CD4-positive, alpha-beta T cell (primary cell): ENCODE data around the gene SELENON. TPM values are rescaled to one million over a fixed set of nuclear protein-coding genes. Genes with fewer than 3 reads are reported as not detected.

Source experiments
- ATAC-seq: fragments of 200-7000 bp; cut with Tn5 transposase; one replicate; pipeline ENCODE4 v1.10.0; 2022; ENCODE audit warnings: mild to moderate bottlenecking; ENCODE audit not compliant: poor library complexity
- CTCF ChIA-PET: fragments of 350-600 bp; sonication (Branson Sonifier 250); formaldehyde crosslinking; loops from one replicate; lab custom pipeline; 2021; ENCODE audit warnings: antibody characterized with exemption, inconsistent platforms; lab: Charles Lee
- POLR2A ChIA-PET: fragments of 350-600 bp; sonication (Branson Sonifier 250); formaldehyde crosslinking; loops from one replicate; lab custom pipeline; 2021; ENCODE audit warnings: antibody characterized with exemption, inconsistent platforms; lab: Charles Lee
- DNase-seq, 14 experiments: peaks; one replicate each; pipeline ENCODE4 v3.0.0-alpha.2; 2013 to 2020; ENCODE audit warnings: mixed read lengths in 2 of 14
- H3K27ac ChIP-seq, 2 donors: one replicate each; pipeline versions ENCODE4 v1.5.1 to v1.7.0; 2013; ENCODE audit warnings: low read length in 2 of 2, low read depth in 1 of 2, mild to moderate bottlenecking in 1 of 2
- H3K27me3 ChIP-seq, 2 experiments: 1 replicate in 1 of 2; 2 replicates in 1 of 2; pipeline versions ENCODE4 v1.6.1 to v1.7.0; 2013; ENCODE audit warnings: low read length in 2 of 2, control low read depth in 1 of 2, mild to moderate bottlenecking in 1 of 2, moderate library complexity in 1 of 2; ENCODE audit not compliant: insufficient read depth in 2 of 2, control insufficient read depth in 1 of 2
- H3K36me3 ChIP-seq: one replicate; pipeline ENCODE4 v1.6.1; 2013; ENCODE audit warnings: low read length, control low read depth; ENCODE audit not compliant: insufficient read depth
- H3K4me1 ChIP-seq: one replicate; pipeline ENCODE4 v1.6.1; 2013; ENCODE audit warnings: low read length, control low read depth; ENCODE audit not compliant: insufficient read depth
- H3K4me3 ChIP-seq: one replicate; pipeline ENCODE4 v1.5.1; 2013; ENCODE audit warnings: mild to moderate bottlenecking, low read length, moderate library complexity
- H3K9me3 ChIP-seq, 2 experiments: 1 replicate in 1 of 2; 2 replicates in 1 of 2; pipeline versions ENCODE4 v1.6.1 to v1.7.0; 2013; ENCODE audit warnings: low read length in 2 of 2, mild to moderate bottlenecking in 2 of 2, control low read depth in 1 of 2, moderate library complexity in 1 of 2; ENCODE audit not compliant: control insufficient read depth in 1 of 2, insufficient read depth in 1 of 2
- H3K27ac Mint-ChIP-seq: one replicate; pipeline ENCODE4 v1.8.0; 2020; ENCODE audit warnings: mixed read lengths
- H3K27me3 Mint-ChIP-seq: one replicate; pipeline ENCODE4 v1.8.0; 2021; ENCODE audit warnings: mixed read lengths
- H3K36me3 Mint-ChIP-seq: one replicate; pipeline ENCODE4 v1.8.0; 2021; ENCODE audit warnings: low read depth, mixed read lengths
- H3K4me1 Mint-ChIP-seq: one replicate; pipeline ENCODE4 v1.8.0; 2021; ENCODE audit warnings: low read depth, mixed read lengths
- H3K4me3 Mint-ChIP-seq: one replicate; pipeline ENCODE4 v1.8.0; 2020; ENCODE audit warnings: mild to moderate bottlenecking, mixed read lengths
- H3K9me3 Mint-ChIP-seq: one replicate; pipeline ENCODE4 v1.8.0; 2020; ENCODE audit warnings: mixed read lengths
- intact Hi-C, 2 experiments: fragments of 100-400 bp; cut with DNase I in 1 of 2; cut with micrococcal nuclease in 1 of 2; formaldehyde crosslinking; loops; one replicate each; pipeline versions ENCODE4 v1.15.1 to v1.9.0; 2023 to 2025; cut with DNase I, micrococcal nuclease
- total RNA-seq, 174 experiments: library from RNA in 2 of 174; stranded (reverse) in 2 of 174; gene quantifications; one replicate each; pipeline ENCODE4 v1.2.3 and lab custom pipeline; 2021 to 2026
- TF ChIP-seq, protein P1 (sequence below): fragments of 200-600 bp; IDR thresholded peaks from one replicate; pipeline ENCODE4 v1.8.0; 2022; ENCODE audit warnings: antibody characterized with exemption, mild to moderate bottlenecking

SELENON gene
- total RNA-seq, 2 experiments from 2014 or later, result 25.3 to 25.7 TPM

DNA sequence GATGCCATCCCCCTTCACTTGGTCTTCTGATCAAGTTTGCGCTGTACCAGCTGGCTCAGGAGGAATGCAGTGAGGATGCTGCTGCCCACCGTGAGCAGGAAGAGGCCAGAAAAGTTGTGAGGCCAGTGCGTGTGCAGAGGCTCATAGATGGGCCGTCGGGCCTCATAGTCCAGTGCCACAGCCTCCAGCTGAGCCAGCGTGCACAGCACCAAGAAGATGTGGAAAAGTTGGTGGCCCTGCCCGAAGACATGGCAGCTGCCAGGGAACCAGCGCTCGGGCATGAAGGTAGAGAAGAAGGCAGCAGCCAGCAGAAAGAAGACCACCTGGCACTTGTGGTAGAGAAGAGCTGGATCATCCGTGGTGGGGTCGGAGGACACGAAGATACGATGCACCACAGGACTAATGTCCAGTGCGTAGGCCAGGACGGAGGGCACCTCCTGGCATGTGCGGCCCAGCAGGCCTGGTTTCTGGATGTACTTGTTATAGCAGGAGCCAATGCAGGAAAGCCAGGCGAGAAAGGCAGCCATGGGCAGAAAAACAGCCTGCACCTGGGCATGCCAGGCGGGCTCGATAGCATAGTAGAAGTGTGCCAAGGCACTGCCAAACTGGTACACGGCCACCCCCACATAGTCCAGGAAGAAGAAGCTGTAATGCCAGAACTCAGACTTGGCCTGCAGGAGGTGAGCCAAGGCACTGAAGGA lies 62.9 kb downstream of the SELENON start:
- Mint-ChIP-seq H3K36me3 (no peaks in the 10 kb centered on the region), H3K27me3 (no peaks in the 10 kb centered on the region), H3K9me3 (no peaks in the 10 kb centered on the region), H3K27ac (no peak overlapping the region), H3K4me3 (no peak overlapping the region), H3K4me1 (peaks cover 20% of the 10 kb centered on the region)
- intact Hi-C loops, result no loop called here
- Histone ChIP-seq H3K27me3 (no peaks in the 10 kb centered on the region), H3K27ac (no peak overlapping the region), H3K4me3 (no peak overlapping the region), H3K4me1 (peaks cover 22% of the 10 kb centered on the region), H3K9me3 (no peaks in the 10 kb centered on the region), H3K36me3 (no peaks in the 10 kb centered on the region)
- TF ChIP-seq, protein P1, sequence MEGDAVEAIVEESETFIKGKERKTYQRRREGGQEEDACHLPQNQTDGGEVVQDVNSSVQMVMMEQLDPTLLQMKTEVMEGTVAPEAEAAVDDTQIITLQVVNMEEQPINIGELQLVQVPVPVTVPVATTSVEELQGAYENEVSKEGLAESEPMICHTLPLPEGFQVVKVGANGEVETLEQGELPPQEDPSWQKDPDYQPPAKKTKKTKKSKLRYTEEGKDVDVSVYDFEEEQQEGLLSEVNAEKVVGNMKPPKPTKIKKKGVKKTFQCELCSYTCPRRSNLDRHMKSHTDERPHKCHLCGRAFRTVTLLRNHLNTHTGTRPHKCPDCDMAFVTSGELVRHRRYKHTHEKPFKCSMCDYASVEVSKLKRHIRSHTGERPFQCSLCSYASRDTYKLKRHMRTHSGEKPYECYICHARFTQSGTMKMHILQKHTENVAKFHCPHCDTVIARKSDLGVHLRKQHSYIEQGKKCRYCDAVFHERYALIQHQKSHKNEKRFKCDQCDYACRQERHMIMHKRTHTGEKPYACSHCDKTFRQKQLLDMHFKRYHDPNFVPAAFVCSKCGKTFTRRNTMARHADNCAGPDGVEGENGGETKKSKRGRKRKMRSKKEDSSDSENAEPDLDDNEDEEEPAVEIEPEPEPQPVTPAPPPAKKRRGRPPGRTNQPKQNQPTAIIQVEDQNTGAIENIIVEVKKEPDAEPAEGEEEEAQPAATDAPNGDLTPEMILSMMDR, result no peak
- POLR2A ChIA-PET, result interaction anchor here (0.8 kb wide), 1 partner anchor 43 kb away, joined by 3 read pairs; the partner anchor contains the start of gene MTFR1L
- CTCF ChIA-PET, result no interaction called here
- ATAC-seq (no peak), DNase-seq (no peak)

GRCh38 chr1:25863486-25864262 lies 63.7 kb downstream of the SELENON start:
- no peaks in the 10 kb centered on the region for H3K27me3 ChIP-seq
- Mint-ChIP-seq H3K9me3 (no peaks in the 10 kb centered on the region), H3K36me3 (no peaks in the 10 kb centered on the region), H3K27ac (no peak overlapping the region), H3K27me3 (no peaks in the 10 kb centered on the region), H3K4me3 (no peak overlapping the region), H3K4me1 (peaks cover 14% of the 10 kb centered on the region)
- intact Hi-C loops, result no loop called here
- DNase-seq (no peak), ATAC-seq (no peak)
- no peak overlapping the region for H3K4me3 ChIP-seq
- ChIA-PET CTCF (no interaction called here), POLR2A (no interaction called here)
- H3K9me3 ChIP-seq, result no peaks in the 10 kb centered on the region
- no peak overlapping the region for H3K27ac ChIP-seq
- no peaks in the 10 kb centered on the region for H3K36me3 ChIP-seq
- H3K4me1 ChIP-seq, result peaks cover 19% of the 10 kb centered on the region
- TF ChIP-seq, protein P1, result no peak

DNA sequence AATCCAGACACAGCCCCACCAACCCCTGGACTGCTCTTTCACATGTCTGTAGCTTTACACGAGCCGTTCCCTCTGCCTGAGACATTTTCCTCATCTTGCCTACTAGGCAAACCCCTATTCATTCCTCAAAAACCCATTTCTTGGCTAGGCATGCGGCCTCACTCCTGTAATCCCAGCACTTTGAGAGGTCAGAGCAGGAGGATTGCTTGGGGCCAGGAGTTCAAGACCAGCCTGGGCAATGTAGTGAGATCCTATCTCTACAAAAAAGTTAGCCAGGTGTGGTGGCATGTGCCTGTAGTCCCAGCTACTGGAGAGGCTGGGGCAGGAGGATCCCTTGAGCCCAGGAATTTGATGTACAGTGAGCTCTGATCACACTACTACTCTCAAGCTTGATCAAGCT lies 64.4 kb downstream of the SELENON start:
- TF ChIP-seq, protein P1, result no peak

More for the DNA sequence above, 64.4 kb downstream of the SELENON start:
- Mint-ChIP-seq H3K4me1 (peaks cover 6% of the 10 kb centered on the region), H3K9me3 (no peaks in the 10 kb centered on the region), H3K27me3 (no peaks in the 10 kb centered on the region), H3K4me3 (no peak overlapping the region), H3K36me3 (no peaks in the 10 kb centered on the region), H3K27ac (no peak overlapping the region)
- ChIA-PET CTCF (no interaction called here), POLR2A (no interaction called here)
- intact Hi-C loops, result no loop called here
- Histone ChIP-seq H3K4me1 (peaks cover 14% of the 10 kb centered on the region), H3K27ac (no peak overlapping the region), H3K27me3 (no peaks in the 10 kb centered on the region), H3K9me3 (no peaks in the 10 kb centered on the region), H3K36me3 (no peaks in the 10 kb centered on the region), H3K4me3 (no peak overlapping the region)
- no peak for DNase-seq
- no peak for ATAC-seq
